IgD-negative memory B cell (primary cell): ENCODE data around the gene CTIF. TPM values are rescaled to one million over a fixed set of nuclear protein-coding genes. Genes with fewer than 3 reads are reported as not detected.
A peak's percentile ranks its signal among the peaks of the same experiment; 100 is the strongest.
"Not testable (repeated sequence)": the region's sequence is repeated elsewhere in the genome, so short reads cannot be mapped to it uniquely, and the experiment has no call there.

ENCODE experiments used
- H3K27ac Mint-ChIP-seq, 3 donors: one replicate each; pipeline ENCODE4 v1.8.0; 2020 to 2022; ENCODE audit warnings: mild to moderate bottlenecking in 3 of 3, mixed read lengths in 3 of 3, moderate library complexity in 1 of 3
- H3K27me3 Mint-ChIP-seq: one replicate; pipeline ENCODE4 v1.8.0; 2021; ENCODE audit warnings: mixed read lengths
- H3K36me3 Mint-ChIP-seq: one replicate; pipeline ENCODE4 v1.8.0; 2020; ENCODE audit warnings: mild to moderate bottlenecking, mixed read lengths
- H3K4me1 Mint-ChIP-seq, 3 donors: one replicate each; pipeline ENCODE4 v1.8.0; 2020 to 2022; ENCODE audit warnings: mixed read lengths in 3 of 3, mild to moderate bottlenecking in 1 of 3
- H3K4me3 Mint-ChIP-seq, 4 donors: one replicate each; pipeline ENCODE4 v1.8.0; 2020 to 2022; ENCODE audit warnings: mild to moderate bottlenecking in 4 of 4, mixed read lengths in 4 of 4, moderate library complexity in 3 of 4
- H3K9me3 Mint-ChIP-seq, 3 donors: one replicate each; pipeline ENCODE4 v1.8.0; 2020 to 2021; ENCODE audit warnings: mixed read lengths in 3 of 3, mild to moderate bottlenecking in 1 of 3
- polyA plus RNA-seq: library from polyadenylated mRNA; unstranded; fragments of 300-500 nt; fragmentation: Illumina TruSeq; gene quantifications from one replicate; pipeline ENCODE4 v1.2.3, GENCODE V29; 2021

Gene CTIF
- polyA plus RNA-seq, 1 donor from 2014 or later: not detected

GRCh38 chr18:48649231-48649630 lies 110.4 kb downstream of the CTIF start:
- H3K27ac Mint-ChIP-seq: no peak overlapping the region
- peaks cover 2% of the 10 kb centered on the region for H3K36me3 Mint-ChIP-seq
- no peaks in the 10 kb centered on the region for H3K9me3 Mint-ChIP-seq
- no peak overlapping the region for H3K4me3 Mint-ChIP-seq
- H3K4me1 Mint-ChIP-seq: no peaks in the 10 kb centered on the region
- H3K27me3 Mint-ChIP-seq: no peaks in the 10 kb centered on the region

DNA sequence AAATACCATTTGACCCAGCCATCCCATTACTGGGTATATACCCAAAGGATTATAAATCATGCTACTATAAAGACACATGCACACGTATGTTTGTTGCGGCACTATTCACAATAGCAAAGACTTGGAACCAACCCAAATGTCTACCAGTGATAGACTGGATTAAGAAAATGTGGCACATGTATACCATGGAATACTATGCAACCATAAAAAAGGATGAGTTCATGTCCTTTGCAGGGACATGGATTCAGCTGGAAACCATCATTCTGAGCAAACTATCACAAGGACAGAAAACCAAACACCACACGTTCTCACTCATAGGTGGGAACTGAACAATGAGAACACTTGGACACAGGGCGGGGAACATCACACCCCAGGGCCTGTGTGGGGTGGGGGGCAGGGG lies 115.8 kb downstream of the CTIF start:
- not testable (repeated sequence) for H3K4me1 Mint-ChIP-seq, H3K27me3 Mint-ChIP-seq, H3K27ac Mint-ChIP-seq, H3K9me3 Mint-ChIP-seq, H3K36me3 Mint-ChIP-seq, H3K4me3 Mint-ChIP-seq

- Mint-ChIP-seq H3K4me3 (no peak overlapping the region), H3K4me1 (no peaks in the 10 kb centered on the region), H3K27ac (no peak overlapping the region), H3K27me3 (no peaks in the 10 kb centered on the region), H3K36me3 (peaks cover 2% of the 10 kb centered on the region), H3K9me3 (peaks cover 0 to 2% (median 0%) of the 10 kb centered on the region in 3 donors)
Observed at GRCh38 chr18:48655508-48655907, 116.7 kb downstream of the CTIF start.

- Mint-ChIP-seq H3K9me3 (peaks cover 0 to 2% (median 0%) of the 10 kb centered on the region in 3 donors), H3K27ac (no peak overlapping the region), H3K36me3 (peaks cover 2% of the 10 kb centered on the region), H3K4me1 (no peaks in the 10 kb centered on the region), H3K4me3 (no peak overlapping the region), H3K27me3 (no peaks in the 10 kb centered on the region)
Observed at GRCh38 chr18:48656176-48656575, 117.3 kb downstream of the CTIF start.

GRCh38 chr18:48656582-48656981 lies 117.8 kb downstream of the CTIF start:
- Mint-ChIP-seq H3K27me3 (peaks cover 2% of the 10 kb centered on the region), H3K27ac (no peak overlapping the region), H3K9me3 (peaks cover 0 to 2% (median 0%) of the 10 kb centered on the region in 3 donors), H3K4me3 (no peak overlapping the region), H3K4me1 (peaks cover 0 to 2% (median 0%) of the 10 kb centered on the region in 3 donors), H3K36me3 (peaks cover 2% of the 10 kb centered on the region)

GRCh38 chr18:48657447-48658120 lies 118.8 kb downstream of the CTIF start:
- Mint-ChIP-seq H3K4me3 (no peak overlapping the region), H3K27ac (no peak overlapping the region), H3K27me3 (peaks cover 2% of the 10 kb centered on the region), H3K4me1 (peaks cover 0 to 2% (median 0%) of the 10 kb centered on the region in 3 donors), H3K36me3 (no peaks in the 10 kb centered on the region), H3K9me3 (peaks cover 0 to 2% (median 0%) of the 10 kb centered on the region in 3 donors)

GRCh38 chr18:48658721-48659120 lies 119.9 kb downstream of the CTIF start:
- Mint-ChIP-seq H3K4me3 (no peak overlapping the region), H3K27ac (no peak overlapping the region), H3K27me3 (peaks cover 2% of the 10 kb centered on the region), H3K9me3 (peaks cover 0 to 2% (median 0%) of the 10 kb centered on the region in 3 donors), H3K36me3 (no peaks in the 10 kb centered on the region), H3K4me1 (peaks cover 0 to 3% (median 2%) of the 10 kb centered on the region in 3 donors)

DNA sequence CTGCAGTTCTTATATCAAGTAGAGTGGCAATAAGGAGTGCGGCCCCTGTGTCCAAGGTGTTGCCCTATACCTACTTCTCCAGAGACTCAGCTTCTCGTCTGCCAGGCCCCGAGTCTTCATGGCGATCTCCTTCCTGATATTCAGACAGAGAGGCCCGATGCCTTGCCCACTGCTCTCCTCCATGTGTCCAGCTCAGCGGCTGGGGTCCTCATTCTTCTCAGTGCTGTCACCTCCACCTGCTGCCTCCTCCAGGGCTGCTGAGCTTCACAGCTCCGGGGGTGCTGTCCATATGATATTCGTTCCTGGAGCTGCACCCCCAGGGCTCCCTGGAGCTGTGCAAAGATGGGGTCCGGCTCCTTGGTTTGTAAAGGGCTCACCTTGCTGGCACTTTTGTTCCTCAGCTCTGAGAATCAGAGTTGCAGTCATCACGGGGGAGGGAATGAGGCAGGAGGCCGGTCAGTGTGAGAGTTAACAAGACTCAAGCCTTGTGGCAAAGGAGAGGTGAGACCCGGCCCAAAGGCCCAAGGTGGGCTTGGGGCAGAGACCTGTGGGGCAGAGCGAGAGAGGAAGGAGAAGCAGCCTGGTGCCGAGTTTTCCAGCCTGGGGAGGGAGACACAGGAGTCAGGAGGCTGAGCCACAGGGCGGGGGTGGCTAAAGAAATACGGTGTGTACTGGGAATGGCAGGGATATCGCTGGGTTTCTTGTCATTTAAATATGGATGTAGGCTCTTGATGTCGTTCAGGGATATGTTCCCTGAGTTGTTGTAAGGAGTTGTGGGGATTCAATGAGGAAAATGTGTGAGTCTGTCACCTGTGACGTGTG lies 120.6 kb downstream of the CTIF start:
- Mint-ChIP-seq H3K9me3 (peaks cover 0 to 2% (median 0%) of the 10 kb centered on the region in 3 donors), H3K27ac (no peak overlapping the region), H3K27me3 (peaks cover 2% of the 10 kb centered on the region), H3K4me1 (peaks cover 0 to 3% (median 2%) of the 10 kb centered on the region in 3 donors), H3K36me3 (no peaks in the 10 kb centered on the region), H3K4me3 (no peak overlapping the region)

GRCh38 chr18:48660346-48661228 lies 121.8 kb downstream of the CTIF start:
- peaks cover 0 to 3% (median 2%) of the 10 kb centered on the region in 3 donors for H3K4me1 Mint-ChIP-seq
- no peak overlapping the region for H3K4me3 Mint-ChIP-seq
- no peak overlapping the region for H3K27ac Mint-ChIP-seq
- peaks cover 0 to 3% (median 0%) of the 10 kb centered on the region in 3 donors for H3K9me3 Mint-ChIP-seq
- H3K27me3 Mint-ChIP-seq: peaks cover 2% of the 10 kb centered on the region
- H3K36me3 Mint-ChIP-seq: peaks cover 3% of the 10 kb centered on the region

DNA sequence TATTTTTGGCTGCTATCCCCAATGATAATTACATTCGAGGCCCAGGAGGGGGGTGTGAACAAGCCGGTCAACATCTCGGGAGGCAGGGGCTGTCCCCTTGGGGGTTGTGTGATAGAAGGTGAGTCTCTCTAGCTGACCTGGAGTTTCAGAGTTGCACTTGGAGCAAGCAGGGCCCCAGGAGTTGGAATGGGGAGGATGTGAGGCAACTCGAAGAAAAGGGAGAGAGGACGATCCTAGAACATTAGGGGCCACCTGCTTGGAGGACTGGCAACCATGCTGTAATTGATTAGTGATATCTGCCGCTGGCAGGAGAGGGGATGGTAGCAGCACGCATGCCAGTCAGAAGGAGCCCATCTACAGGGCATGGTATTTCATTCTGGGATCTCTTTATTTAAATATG lies 122.6 kb downstream of the CTIF start:
- Mint-ChIP-seq H3K27ac (peak overlapping the region in 1 of 3 donors; percentile 29), H3K36me3 (peaks cover 7% of the 10 kb centered on the region), H3K4me3 (no peak overlapping the region), H3K9me3 (peaks cover 0 to 9% (median 2%) of the 10 kb centered on the region in 3 donors), H3K4me1 (peaks cover 0 to 3% (median 2%) of the 10 kb centered on the region in 3 donors), H3K27me3 (peaks cover 2% of the 10 kb centered on the region)

- H3K27me3 Mint-ChIP-seq: peaks cover 2% of the 10 kb centered on the region
- no peak overlapping the region for H3K27ac Mint-ChIP-seq
- H3K4me3 Mint-ChIP-seq: no peak overlapping the region
- peaks cover 7% of the 10 kb centered on the region for H3K36me3 Mint-ChIP-seq
- H3K4me1 Mint-ChIP-seq: peaks cover 0 to 4% (median 2%) of the 10 kb centered on the region in 3 donors
- H3K9me3 Mint-ChIP-seq: peaks cover 0 to 9% (median 2%) of the 10 kb centered on the region in 3 donors
Observed at GRCh38 chr18:48662011-48662661, 123.3 kb downstream of the CTIF start.

DNA sequence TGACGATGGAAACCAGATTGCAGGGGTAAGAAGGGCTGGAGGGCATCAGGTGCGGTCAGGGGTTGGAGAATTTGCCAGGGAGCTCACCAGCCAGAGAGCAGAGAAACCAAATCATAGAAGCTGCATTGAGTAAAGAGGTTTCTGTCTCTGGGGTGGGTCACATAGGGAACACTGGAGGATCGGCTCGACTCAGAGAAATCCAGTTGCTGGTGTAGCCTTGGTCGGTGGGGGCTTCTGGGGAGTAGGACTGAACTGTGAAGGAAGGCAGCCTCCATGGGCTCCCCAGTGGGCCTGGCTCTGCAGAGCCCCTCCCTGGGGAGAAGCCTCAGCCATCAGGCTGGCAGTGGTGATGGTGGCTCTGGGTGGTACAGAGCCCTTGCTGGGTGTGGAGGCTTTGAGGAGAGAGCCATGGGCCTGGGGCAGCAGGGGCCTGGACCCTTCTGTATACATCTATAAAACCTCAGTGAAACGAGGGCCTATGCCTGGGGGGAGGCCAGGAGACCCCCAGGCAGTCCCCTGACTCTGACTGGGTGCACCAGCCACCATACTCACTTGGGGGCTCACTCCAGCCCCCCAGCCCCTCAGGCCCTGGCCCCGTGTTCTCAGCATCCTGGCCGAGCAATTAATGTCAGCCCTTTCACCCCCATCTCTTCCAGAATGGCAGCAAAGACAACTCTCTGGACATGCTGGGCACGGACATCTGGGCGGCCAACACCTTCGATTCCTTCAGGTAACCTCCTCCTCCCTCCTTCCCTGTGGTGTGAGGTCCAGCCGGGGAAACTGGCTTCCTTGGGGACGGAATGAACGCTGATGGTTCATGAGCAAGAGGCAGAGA lies 124.5 kb downstream of the CTIF start:
- H3K36me3 Mint-ChIP-seq: peaks cover 7% of the 10 kb centered on the region
- no peak overlapping the region for H3K27ac Mint-ChIP-seq
- peaks cover 2% of the 10 kb centered on the region for H3K27me3 Mint-ChIP-seq
- H3K4me3 Mint-ChIP-seq: no peak overlapping the region
- H3K4me1 Mint-ChIP-seq: peaks cover 0 to 8% (median 2%) of the 10 kb centered on the region in 3 donors
- peaks cover 0 to 9% (median 2%) of the 10 kb centered on the region in 3 donors for H3K9me3 Mint-ChIP-seq

DNA sequence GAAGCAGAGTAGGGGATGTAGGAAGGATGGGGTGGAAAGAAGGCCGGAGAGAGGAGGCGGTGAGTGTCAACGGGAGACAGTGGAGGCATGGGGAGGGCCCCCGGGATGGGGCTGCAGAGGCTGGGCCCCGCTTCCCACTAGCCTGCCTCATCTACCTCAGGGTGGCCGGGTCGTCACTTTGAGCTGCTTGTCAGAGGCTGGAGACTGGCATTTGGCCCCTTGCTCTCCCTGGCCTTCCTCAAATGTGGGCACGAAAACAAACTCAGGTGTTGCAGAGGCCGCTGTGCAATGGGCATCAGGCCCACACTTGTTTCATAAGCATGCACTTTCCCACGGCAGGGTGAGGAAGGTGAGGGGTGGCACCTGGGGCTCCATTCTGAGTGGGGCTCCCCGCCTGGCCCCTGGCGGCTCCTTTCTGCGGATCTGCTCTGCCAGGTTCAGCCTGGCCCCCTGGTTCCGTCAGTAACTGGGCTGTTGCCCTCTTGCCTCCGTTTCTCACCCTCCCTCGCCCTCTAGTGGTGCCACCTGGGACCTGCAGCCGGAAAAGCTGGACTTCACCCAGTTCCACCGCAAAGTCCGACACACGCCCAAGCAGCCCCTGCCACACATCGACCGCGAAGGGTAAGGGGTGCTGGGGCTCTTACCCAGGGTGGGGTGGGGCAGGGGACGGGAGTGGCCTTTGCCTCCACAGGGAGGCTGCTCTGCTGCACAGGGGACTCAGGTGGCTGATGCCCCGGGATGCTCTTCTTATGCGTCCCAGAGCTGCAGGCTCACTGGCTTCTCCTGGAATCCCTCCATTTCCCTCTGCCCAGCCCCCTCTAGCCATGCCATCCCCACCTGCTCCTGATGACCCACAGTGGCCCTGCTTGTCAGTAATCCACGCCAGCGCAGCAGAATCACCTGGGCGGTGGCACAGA lies 125.4 kb downstream of the CTIF start:
- peaks cover 2% of the 10 kb centered on the region for H3K27me3 Mint-ChIP-seq
- peak overlapping the region in 1 of 4 donors; percentile 50 for H3K4me3 Mint-ChIP-seq
- no peak overlapping the region for H3K27ac Mint-ChIP-seq
- peaks cover 0 to 9% (median 2%) of the 10 kb centered on the region in 3 donors for H3K9me3 Mint-ChIP-seq
- peaks cover 7% of the 10 kb centered on the region for H3K36me3 Mint-ChIP-seq
- H3K4me1 Mint-ChIP-seq: peaks cover 0 to 8% (median 3%) of the 10 kb centered on the region in 3 donors
